ENCODE data around the gene UNC13C. TPM values are rescaled to one million over a fixed set of nuclear protein-coding genes. Genes with fewer than 3 reads are reported as not detected.

The UNC13C gene
- total RNA-seq, 1 donor from 2014 or later, result not detected

DNA sequence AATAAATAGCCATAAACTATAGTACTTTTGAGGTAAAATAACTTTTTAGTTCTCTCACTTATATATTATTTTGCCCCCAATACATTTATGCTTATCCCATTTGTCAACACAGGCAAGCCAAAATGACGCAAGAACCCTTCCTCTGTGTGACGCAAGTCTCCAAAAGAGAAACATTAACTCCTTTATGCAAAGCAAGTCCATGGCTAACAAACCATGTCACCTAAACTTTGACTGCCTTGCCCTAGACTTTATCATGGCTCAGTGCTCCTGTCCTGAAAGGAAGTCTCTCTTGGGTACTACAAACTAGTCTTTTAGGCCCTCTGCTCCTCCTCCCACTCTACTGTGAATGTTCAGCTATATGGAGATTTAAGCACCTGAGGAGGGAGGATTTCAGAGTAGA lies 230.5 kb downstream of the UNC13C start:
- Mint-ChIP-seq H3K9me3 (ENCODE audit: unreplicated experiment) (peaks cover 3% of the 10 kb centered on the region), H3K4me3 (ENCODE audit: unreplicated experiment) (no peak overlapping the region)
- TF ChIP-seq CTCF (IDR thresholded peaks at IDR 0.05), result no peak

DNA sequence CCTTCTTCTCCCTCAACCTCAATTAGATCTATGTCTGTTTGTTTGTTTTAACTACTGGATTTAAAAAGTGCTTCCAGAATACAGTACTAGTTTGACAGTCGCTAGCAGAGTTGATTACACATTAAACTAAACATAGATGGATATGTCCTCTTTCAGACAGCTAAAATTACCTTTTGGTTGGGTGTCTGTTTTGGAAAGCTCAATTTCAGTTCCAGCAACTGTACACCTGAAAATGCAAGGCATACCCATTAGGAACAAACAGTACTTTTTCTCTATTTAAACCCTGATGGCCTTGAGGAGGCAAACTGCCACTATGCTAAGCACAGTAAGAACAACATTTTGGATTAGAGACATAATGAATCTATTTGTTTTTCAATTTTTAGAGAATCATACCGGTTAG lies 234.4 kb downstream of the UNC13C start:
- H3K4me3 Mint-ChIP-seq (ENCODE audit: unreplicated experiment), result no peak overlapping the region
- DNase-seq (ENCODE audit: extremely low spot score, unreplicated experiment), result no peak
- no peaks in the 10 kb centered on the region for H3K4me1 Mint-ChIP-seq (ENCODE audit: unreplicated experiment)
- no peaks in the 10 kb centered on the region for H3K27me3 Mint-ChIP-seq (ENCODE audit: unreplicated experiment)
- TF ChIP-seq CTCF (IDR thresholded peaks at IDR 0.05), result no peak
- peaks cover 3% of the 10 kb centered on the region for H3K9me3 Mint-ChIP-seq (ENCODE audit: unreplicated experiment)
- no peaks in the 10 kb centered on the region for H3K36me3 Mint-ChIP-seq (ENCODE audit: unreplicated experiment)
- no peak overlapping the region for H3K27ac Mint-ChIP-seq (ENCODE audit: unreplicated experiment)

More for the DNA sequence above, 230.5 kb downstream of the UNC13C start:
- no peak for DNase-seq (ENCODE audit: extremely low spot score, unreplicated experiment)
- no peaks in the 10 kb centered on the region for H3K27me3 Mint-ChIP-seq (ENCODE audit: unreplicated experiment)
- H3K27ac Mint-ChIP-seq (ENCODE audit: unreplicated experiment), result no peak overlapping the region
- no peaks in the 10 kb centered on the region for H3K4me1 Mint-ChIP-seq (ENCODE audit: unreplicated experiment)
- no peaks in the 10 kb centered on the region for H3K36me3 Mint-ChIP-seq (ENCODE audit: unreplicated experiment)

- H3K9me3 Mint-ChIP-seq (ENCODE audit: unreplicated experiment), result peaks cover 26% of the 10 kb centered on the region
- H3K27me3 Mint-ChIP-seq (ENCODE audit: unreplicated experiment), result no peaks in the 10 kb centered on the region
- TF ChIP-seq CTCF (IDR thresholded peaks at IDR 0.05), result no peak
Observed at GRCh38 chr15:54226455-54226854, 248.2 kb downstream of the UNC13C start.

GRCh38 chr15:54227569-54227968 lies 249.3 kb downstream of the UNC13C start:
- TF ChIP-seq CTCF (IDR thresholded peaks at IDR 0.05), result no peak
- H3K4me3 Mint-ChIP-seq (ENCODE audit: unreplicated experiment), result no peak overlapping the region
- H3K27me3 Mint-ChIP-seq (ENCODE audit: unreplicated experiment), result no peaks in the 10 kb centered on the region
- no peak for DNase-seq (ENCODE audit: extremely low spot score, unreplicated experiment)
- no peak overlapping the region for H3K27ac Mint-ChIP-seq (ENCODE audit: unreplicated experiment)
- peaks cover 26% of the 10 kb centered on the region for H3K9me3 Mint-ChIP-seq (ENCODE audit: unreplicated experiment)
- H3K4me1 Mint-ChIP-seq (ENCODE audit: unreplicated experiment), result no peaks in the 10 kb centered on the region
- no peaks in the 10 kb centered on the region for H3K36me3 Mint-ChIP-seq (ENCODE audit: unreplicated experiment)

More at GRCh38 chr15:54226455-54226854, 248.2 kb downstream of the UNC13C start:
- no peaks in the 10 kb centered on the region for H3K36me3 Mint-ChIP-seq (ENCODE audit: unreplicated experiment)
- DNase-seq (ENCODE audit: extremely low spot score, unreplicated experiment), result no peak
- no peak overlapping the region for H3K4me3 Mint-ChIP-seq (ENCODE audit: unreplicated experiment)
- H3K27ac Mint-ChIP-seq (ENCODE audit: unreplicated experiment), result no peak overlapping the region
- H3K4me1 Mint-ChIP-seq (ENCODE audit: unreplicated experiment), result no peaks in the 10 kb centered on the region

DNA sequence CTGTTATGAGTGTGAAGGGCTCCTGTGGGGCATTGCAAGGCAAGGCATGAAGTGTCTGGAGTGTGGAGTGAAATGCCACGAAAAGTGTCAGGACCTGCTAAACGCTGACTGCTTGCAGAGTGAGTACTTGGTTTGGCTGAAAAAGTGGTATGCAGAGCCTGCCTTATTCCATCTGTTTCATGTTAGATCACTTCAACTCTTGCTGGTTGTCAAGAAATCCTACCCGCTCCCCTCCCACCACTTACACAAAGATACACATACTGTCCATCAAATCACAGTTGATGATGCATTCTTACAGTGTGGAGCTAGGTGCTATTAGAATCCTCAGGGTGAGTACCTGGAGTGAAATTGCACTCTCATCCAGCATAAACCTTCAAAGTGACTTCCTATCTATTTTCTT lies 272.1 kb downstream of the UNC13C start:
- no peak overlapping the region for H3K27ac Mint-ChIP-seq (ENCODE audit: unreplicated experiment)
- no peak overlapping the region for H3K4me3 Mint-ChIP-seq (ENCODE audit: unreplicated experiment)
- H3K36me3 Mint-ChIP-seq (ENCODE audit: unreplicated experiment), result no peaks in the 10 kb centered on the region
- no peak for DNase-seq (ENCODE audit: extremely low spot score, unreplicated experiment)
- TF ChIP-seq CTCF (IDR thresholded peaks at IDR 0.05), result no peak
- no peaks in the 10 kb centered on the region for H3K27me3 Mint-ChIP-seq (ENCODE audit: unreplicated experiment)
- H3K4me1 Mint-ChIP-seq (ENCODE audit: unreplicated experiment), result no peaks in the 10 kb centered on the region
- H3K9me3 Mint-ChIP-seq (ENCODE audit: unreplicated experiment), result no peaks in the 10 kb centered on the region

Data from osteocyte (in vitro differentiated cells).